Fibroblast of lung (primary cell): Measurements from ENCODE around the gene PARP8. TPM values are rescaled to one million over a fixed set of nuclear protein-coding genes. Genes with fewer than 3 reads are reported as not detected.

Experiments
- DNase-seq, 2 donors: peaks; one replicate each; pipeline versions ENCODE4 v3.0.0 to v3.0.0-alpha.2; 2010; ENCODE audit warnings: low read depth in 2 of 2
- H2AFZ ChIP-seq: 2 replicates; pipeline ENCODE4 v1.5.1; 2012; ENCODE audit warnings: low read length, control low read depth, inconsistent platforms
- H3K27ac ChIP-seq: 2 replicates; pipeline ENCODE4 v1.5.1; 2011; ENCODE audit warnings: low read length, control low read depth; ENCODE audit not compliant: insufficient read depth
- H3K27me3 ChIP-seq: 2 replicates; pipeline ENCODE4 v1.5.1; 2011; ENCODE audit warnings: mild to moderate bottlenecking, low read length; ENCODE audit not compliant: control insufficient read depth, insufficient read depth
- H3K36me3 ChIP-seq: 2 replicates; pipeline ENCODE4 v1.5.1; 2011; ENCODE audit warnings: low read length; ENCODE audit not compliant: control insufficient read depth, insufficient read depth
- H3K4me1 ChIP-seq: 2 replicates; pipeline ENCODE4 v1.5.1; 2011; ENCODE audit warnings: low read length; ENCODE audit not compliant: control insufficient read depth, insufficient read depth; ENCODE audit errors: extremely low read depth
- H3K4me2 ChIP-seq: 2 replicates; pipeline ENCODE4 v1.5.1; 2011; ENCODE audit warnings: low read length, control low read depth; ENCODE audit not compliant: insufficient read depth; ENCODE audit errors: extremely low read depth
- H3K4me3 ChIP-seq, 4 experiments: fragments of 200-600 bp in 1 of 4; sonication (generic) in 1 of 4; replicated peaks in 1 of 4; 2 replicates each; pipeline ENCODE4 v1.5.1; 2011 to 2016; ENCODE audit warnings: low read length in 4 of 4, low read depth in 3 of 4, mild to moderate bottlenecking in 3 of 4, control low read depth in 2 of 4, inconsistent platforms in 1 of 4, mixed read lengths in 1 of 4; ENCODE audit not compliant: insufficient read depth in 1 of 4; ENCODE audit errors: control extremely low read depth in 1 of 4
- H3K79me2 ChIP-seq: 2 replicates; pipeline ENCODE4 v1.5.1; 2012; ENCODE audit warnings: mild to moderate bottlenecking, low read length, inconsistent platforms; ENCODE audit not compliant: control insufficient read depth, insufficient read depth
- H3K9ac ChIP-seq: 2 replicates; pipeline ENCODE4 v1.5.1; 2011; ENCODE audit warnings: mild to moderate bottlenecking, low read length, control low read depth; ENCODE audit not compliant: insufficient read depth
- H3K9me3 ChIP-seq: 2 replicates; pipeline ENCODE4 v1.5.1; 2012; ENCODE audit warnings: low read depth, low read length; ENCODE audit not compliant: control insufficient read depth, insufficient read depth
- H4K20me1 ChIP-seq: 2 replicates; pipeline ENCODE4 v1.5.1; 2011; ENCODE audit warnings: low read length; ENCODE audit not compliant: control insufficient read depth, insufficient read depth; ENCODE audit errors: extremely low read depth
- EZH2 ChIP-seq: IDR thresholded peaks from 2 replicates; pipeline ENCODE4 v1.5.1; 2012; ENCODE audit warnings: low read length, control low read depth, mild to moderate bottlenecking; ENCODE audit errors: missing control alignments
- polyA plus RNA-seq, 2 donors: library from polyadenylated mRNA; depleted of rRNA in 1 of 2; stranded (reverse) in 1 of 2; unstranded in 1 of 2; fragments of >200 nt; gene quantifications; 2 replicates each; pipeline ENCODE4 v1.2.1, GENCODE V29; 2011 to 2012; ENCODE audit warnings: missing spikeins in 1 of 2
- total RNA-seq: library from RNA; depleted of rRNA; stranded (reverse); fragments of >200 nt; gene quantifications from 2 replicates; pipeline ENCODE4 v1.2.1, GENCODE V29; 2014
- TF ChIP-seq, protein P1 (sequence below), 2 donors: IDR thresholded peaks in 1 of 2; conservative IDR thresholded peaks in 1 of 2; 1 replicate in 1 of 2; 2 replicates in 1 of 2; pipeline ENCODE4 v1.5.1; 2011 to 2012; ENCODE audit warnings: low read length in 2 of 2, control low read depth in 1 of 2, inconsistent platforms in 1 of 2, low read depth in 1 of 2, mild to moderate bottlenecking in 1 of 2

The PARP8 gene
- total and polyA plus RNA-seq, 2 donors (not counting 1 experiment from before 2014, with no cell fraction given), result 13.8 to 24.6 TPM

DNA sequence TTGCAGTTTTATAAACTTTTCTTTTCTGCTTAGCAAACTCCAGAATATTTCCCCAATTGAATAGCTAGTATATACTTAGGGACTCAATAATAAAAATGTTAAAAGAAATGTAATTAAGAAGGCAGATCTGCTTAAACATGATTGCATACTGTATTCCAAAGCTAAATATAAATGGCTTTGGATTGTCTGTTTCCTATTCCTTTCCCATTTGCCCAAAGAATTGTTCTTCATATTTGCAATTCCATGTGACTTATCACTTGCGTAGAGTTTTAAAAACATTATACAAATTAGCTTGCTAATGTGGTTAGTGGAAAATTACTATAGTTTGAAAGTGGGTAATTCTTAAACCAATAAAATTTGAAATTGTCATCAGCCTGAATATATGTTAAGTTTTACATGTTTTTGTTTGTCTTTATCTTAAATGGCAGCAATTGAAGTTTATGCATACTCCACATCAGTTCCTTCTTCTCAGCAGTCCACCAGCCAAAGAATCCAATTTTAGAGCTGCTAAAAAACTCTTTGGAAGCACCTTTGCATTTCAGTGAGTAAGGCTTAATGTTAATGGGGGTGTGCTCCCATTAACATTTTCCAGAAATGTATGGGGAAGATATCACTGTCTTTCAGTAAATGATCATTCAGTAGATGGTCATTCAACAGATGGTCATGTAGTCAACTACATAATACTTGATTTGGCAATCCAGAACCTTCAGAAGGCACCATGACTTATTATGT lies 161.2 kb downstream of the PARP8 start:
- no peak overlapping the region for H3K4me3 ChIP-seq
- H3K9me3 ChIP-seq, result no peaks in the 10 kb centered on the region
- no peak overlapping the region for H3K27ac ChIP-seq
- H3K4me1 ChIP-seq, result no peaks in the 10 kb centered on the region
- H4K20me1 ChIP-seq, result no peaks in the 10 kb centered on the region
- H3K27me3 ChIP-seq, result no peaks in the 10 kb centered on the region
- H3K9ac ChIP-seq, result no peak overlapping the region
- no peak overlapping the region for H2AFZ ChIP-seq
- TF ChIP-seq, protein P1, sequence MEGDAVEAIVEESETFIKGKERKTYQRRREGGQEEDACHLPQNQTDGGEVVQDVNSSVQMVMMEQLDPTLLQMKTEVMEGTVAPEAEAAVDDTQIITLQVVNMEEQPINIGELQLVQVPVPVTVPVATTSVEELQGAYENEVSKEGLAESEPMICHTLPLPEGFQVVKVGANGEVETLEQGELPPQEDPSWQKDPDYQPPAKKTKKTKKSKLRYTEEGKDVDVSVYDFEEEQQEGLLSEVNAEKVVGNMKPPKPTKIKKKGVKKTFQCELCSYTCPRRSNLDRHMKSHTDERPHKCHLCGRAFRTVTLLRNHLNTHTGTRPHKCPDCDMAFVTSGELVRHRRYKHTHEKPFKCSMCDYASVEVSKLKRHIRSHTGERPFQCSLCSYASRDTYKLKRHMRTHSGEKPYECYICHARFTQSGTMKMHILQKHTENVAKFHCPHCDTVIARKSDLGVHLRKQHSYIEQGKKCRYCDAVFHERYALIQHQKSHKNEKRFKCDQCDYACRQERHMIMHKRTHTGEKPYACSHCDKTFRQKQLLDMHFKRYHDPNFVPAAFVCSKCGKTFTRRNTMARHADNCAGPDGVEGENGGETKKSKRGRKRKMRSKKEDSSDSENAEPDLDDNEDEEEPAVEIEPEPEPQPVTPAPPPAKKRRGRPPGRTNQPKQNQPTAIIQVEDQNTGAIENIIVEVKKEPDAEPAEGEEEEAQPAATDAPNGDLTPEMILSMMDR (conservative IDR thresholded peaks at IDR 0.05 in 1 of 2, IDR thresholded peaks at IDR 0.05 in 1 of 2; ENCODE audit: low read depth in 1 of 2, low read length in 2 of 2), result no peak
- no peak for TF ChIP-seq EZH2
- H3K79me2 ChIP-seq, result no peaks in the 10 kb centered on the region
- DNase-seq, result no peak
- no peaks in the 10 kb centered on the region for H3K36me3 ChIP-seq
- H3K4me2 ChIP-seq, result no peak overlapping the region

DNA sequence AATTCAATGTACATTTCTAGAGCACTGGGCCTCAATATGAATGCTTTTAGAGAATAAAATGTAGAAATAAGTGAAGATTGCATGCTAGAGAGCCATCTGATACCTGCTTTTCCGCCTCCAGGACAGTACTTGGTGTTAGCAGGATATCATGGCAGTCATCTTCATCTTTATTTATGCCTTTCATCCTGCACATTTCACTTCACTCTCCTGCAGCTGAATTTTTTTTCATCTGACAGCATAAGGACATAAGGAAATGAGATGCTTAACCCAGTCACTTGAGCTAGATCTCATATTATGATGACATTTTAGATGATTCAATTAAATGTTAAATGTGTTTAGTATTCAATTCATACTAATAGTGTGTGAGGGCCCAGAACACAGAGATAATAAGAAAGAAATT lies 162.6 kb downstream of the PARP8 start:
- Histone ChIP-seq H3K4me2 (no peak overlapping the region), H2AFZ (no peak overlapping the region), H3K27me3 (no peaks in the 10 kb centered on the region), H3K9me3 (no peaks in the 10 kb centered on the region), H3K4me3 (no peak overlapping the region), H3K27ac (no peak overlapping the region), H3K36me3 (no peaks in the 10 kb centered on the region), H4K20me1 (no peaks in the 10 kb centered on the region), H3K79me2 (no peaks in the 10 kb centered on the region), H3K4me1 (no peaks in the 10 kb centered on the region), H3K9ac (no peak overlapping the region)
- no peak for DNase-seq
- no peak for TF ChIP-seq EZH2
- TF ChIP-seq, protein P1 (conservative IDR thresholded peaks at IDR 0.05 in 1 of 2, IDR thresholded peaks at IDR 0.05 in 1 of 2; ENCODE audit: low read depth in 1 of 2, low read length in 2 of 2), result no peak

DNA sequence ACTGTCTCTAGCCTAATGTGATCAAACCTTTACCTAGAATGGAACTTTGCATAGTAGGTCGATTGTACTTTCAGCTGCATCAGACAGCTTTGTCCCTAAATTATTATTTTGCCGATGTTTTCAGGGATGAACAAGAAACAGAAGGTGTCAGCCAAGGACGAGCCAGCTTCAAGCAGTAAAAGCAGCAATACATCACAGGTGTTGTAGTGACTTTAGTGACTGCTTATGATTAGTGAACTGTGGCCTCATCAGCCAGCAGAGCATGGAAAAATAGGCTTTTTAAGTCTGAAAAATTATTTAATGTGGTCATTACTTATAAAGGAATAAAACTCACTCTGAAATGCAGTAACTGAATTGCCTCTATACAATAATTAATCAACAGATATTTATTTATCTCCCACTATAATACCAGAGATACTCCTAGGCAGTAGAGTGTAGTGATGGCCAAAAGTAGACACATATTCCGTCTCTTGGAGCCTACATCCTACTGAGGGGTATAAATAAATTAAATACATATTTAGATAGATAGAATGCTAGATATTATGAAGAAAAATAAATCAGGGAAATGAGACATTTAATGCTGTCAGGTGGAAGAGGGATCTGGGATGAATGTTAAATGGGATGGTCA lies 166.3 kb downstream of the PARP8 start:
- no peaks in the 10 kb centered on the region for H3K4me1 ChIP-seq
- no peak overlapping the region for H3K9ac ChIP-seq
- H3K4me3 ChIP-seq, result no peak overlapping the region
- TF ChIP-seq, protein P1 (conservative IDR thresholded peaks at IDR 0.05 in 1 of 2, IDR thresholded peaks at IDR 0.05 in 1 of 2; ENCODE audit: low read depth in 1 of 2, low read length in 2 of 2), result no peak
- TF ChIP-seq EZH2, result no peak
- H3K9me3 ChIP-seq, result no peaks in the 10 kb centered on the region
- no peak overlapping the region for H3K27ac ChIP-seq
- no peaks in the 10 kb centered on the region for H4K20me1 ChIP-seq
- no peak for DNase-seq
- H3K79me2 ChIP-seq, result no peaks in the 10 kb centered on the region
- no peak overlapping the region for H3K4me2 ChIP-seq
- no peak overlapping the region for H2AFZ ChIP-seq
- no peaks in the 10 kb centered on the region for H3K27me3 ChIP-seq
- no peaks in the 10 kb centered on the region for H3K36me3 ChIP-seq
